K562 (cell line): ENCODE data around the gene ILF2. TPM values are rescaled to one million over a fixed set of nuclear protein-coding genes. Genes with fewer than 3 reads are reported as not detected.

Experiments
- ARID2 ChIP-seq: fragments of 450-650 bp; IDR thresholded peaks from 2 replicates; pipeline ENCODE4 v1.6.1; 2017; ENCODE audit warnings: antibody characterized with exemption, mild to moderate bottlenecking
- CCAR2 ChIP-seq: fragments of 200-400 bp; formaldehyde crosslinking; IDR thresholded peaks from 2 replicates; pipeline ENCODE4 v1.6.1; 2017; ENCODE audit warnings: mild to moderate bottlenecking, low read depth, low read length
- CEBPB ChIP-seq: fragments of 450-650 bp; IDR thresholded peaks from 2 replicates; pipeline ENCODE4 v1.6.1; 2016; ENCODE audit warnings: missing genetic modification characterization, missing compliant biosample characterization
- CLOCK ChIP-seq: fragments of 250-450 bp; sonication (Bioruptor Pico); IDR thresholded peaks from 2 replicates; pipeline ENCODE4 v1.4.0; 2020; ENCODE audit warnings: mild to moderate bottlenecking, moderate library complexity, borderline replicate concordance
- E2F8 ChIP-seq: fragments of 450-650 bp; IDR thresholded peaks from 2 replicates; pipeline ENCODE4 v1.7.1; 2018; ENCODE audit warnings: mild to moderate bottlenecking, low read depth; ENCODE audit not compliant: partially characterized antibody
- RNF219 ChIP-seq: fragments of 250-450 bp; sonication (Bioruptor Pico); IDR thresholded peaks from 2 replicates; pipeline ENCODE4 v1.5.0; 2022; ENCODE audit warnings: mild to moderate bottlenecking
- SIN3A ChIP-seq, 2 experiments: fragments of 150-350 bp in 1 of 2; IDR thresholded peaks; 2 replicates each; pipeline ENCODE4 v1.6.1; 2011 to 2016; ENCODE audit warnings: borderline replicate concordance in 2 of 2, low read depth in 2 of 2, low read length in 2 of 2, mild to moderate bottlenecking in 2 of 2, moderate library complexity in 2 of 2; ENCODE audit not compliant: control insufficient read depth in 1 of 2
- SUPT5H ChIP-seq: fragments of 450-650 bp; IDR thresholded peaks from 2 replicates; pipeline ENCODE4 v1.6.1; 2016
- TCF15 ChIP-seq: fragments of 250-450 bp; sonication (Bioruptor Pico); IDR thresholded peaks from 2 replicates; pipeline ENCODE4 v1.8.0; 2022; ENCODE audit warnings: moderate library complexity, mild to moderate bottlenecking, inconsistent platforms
- ZBED1 ChIP-seq: IDR thresholded peaks from 2 replicates; pipeline ENCODE4 v1.6.1; 2014
- ZBTB33 ChIP-seq: sonication (generic); formaldehyde crosslinking; IDR thresholded peaks from 2 replicates; pipeline ENCODE4 v1.8.1; 2023; ENCODE audit warnings: mild to moderate bottlenecking, missing genetic modification reagents
- ZBTB49 ChIP-seq: sonication (generic); formaldehyde crosslinking; IDR thresholded peaks from 2 replicates; pipeline ENCODE4 v1.8.0; 2022; ENCODE audit warnings: missing genetic modification reagents, mild to moderate bottlenecking, borderline replicate concordance
- ZNF586 ChIP-seq: fragments of 450-650 bp; formaldehyde crosslinking; conservative IDR thresholded peaks from 2 replicates; pipeline ENCODE4 v1.4.0; 2020; ENCODE audit warnings: mild to moderate bottlenecking, moderate library complexity
- ZNF75A ChIP-seq: fragments of 450-650 bp; formaldehyde crosslinking; IDR thresholded peaks from 2 replicates; pipeline ENCODE4 v1.4.0; 2020; ENCODE audit warnings: mild to moderate bottlenecking
- ZNF830 ChIP-seq: fragments of 250-450 bp; sonication (Bioruptor Pico); IDR thresholded peaks from 2 replicates; pipeline ENCODE4 v1.5.0; 2021; ENCODE audit warnings: mild to moderate bottlenecking
- polyA plus RNA-seq, 8 experiments: library from polyadenylated mRNA; depleted of rRNA in 4 of 8; stranded (reverse) in 5 of 8; unstranded in 3 of 8; fragments of >200 nt; fragmentation: Nextera tagmentation in 2 of 8; fragmentation: Illumina TruSeq in 1 of 8; extraction: Ambion mirVana in 2 of 8; extraction: Trizol in 1 of 8; gene quantifications; 2 replicates each; pipeline versions ENCODE4 v1.2.1 to v1.2.3, GENCODE V29; 2011 to 2014; ENCODE audit warnings: inconsistent platforms in 1 of 8, missing spikeins in 1 of 8
- total RNA-seq, 7 experiments: library from RNA; depleted of rRNA in 6 of 7; stranded (reverse); fragments of >200 nt in 6 of 7; fragmentation: Illumina TruSeq in 2 of 7; extraction: Trizol in 2 of 7; gene quantifications; 2 replicates each; pipeline versions ENCODE4 v1.2.1 to v1.2.3, GENCODE V29; 2011 to 2021; ENCODE audit warnings: low replicate concordance in 1 of 7

Gene ILF2
- total and polyA plus RNA-seq, 9 of the 15 experiments (the other 6 are each of a cell fraction or from before 2014, with no cell fraction given), result 282 to 726 (median 474) TPM

- TF ChIP-seq E2F8 (peak; percentile 24), SIN3A (IDR thresholded peaks at IDR 0.05; ENCODE audit: borderline replicate concordance in 2 of 2, control insufficient read depth in 1 of 2, low read depth in 2 of 2, low read length in 2 of 2) (peak in 1 of 2 experiments; percentile 61; a peak in 1 of 4 replicates), TCF15 (CRISPR knock-in tag) (no peak), RNF219 (CRISPR knock-in tag) (no peak), ZBED1 (peak; percentile 16; the same call in 1 of the 2 replicates), ZNF830 (CRISPR knock-in tag) (no peak), ZBTB33 (CRISPR knock-in tag) (no peak), ARID2 (no peak), CLOCK (CRISPR knock-in tag) (no peak), SUPT5H (peak; percentile 84), ZBTB49 (no peak), ZNF586 (CRISPR knock-in tag) (no peak), CCAR2 (no peak), ZNF75A (CRISPR knock-in tag) (no peak), CEBPB (tag) (no peak)
Measured at GRCh38 chr1:153661111-153661708, 9.6 kb downstream of the ILF2 start (continued).
